ELF-1 (cell line): ENCODE measurements around the gene TSR1.

Experiments used
- DNase-seq: peaks from one replicate; pipeline ENCODE4 v3.0.0-alpha.2; 2016; ENCODE audit warnings: low read depth, low spot score

TSR1 gene

GRCh38 chr17:2336852-2337543 is 741 bp upstream of the TSR1 start, which contains the start of gene SGSM2:
Gene SGSM2, plus strand, starts transcription at chr17:2337501. Its CDS starts 188 bp downstream, at chr17:2337689.
- peak; percentile 47 for DNase-seq

- peak; percentile 27 for DNase-seq
Observed at GRCh38 chr17:2335726-2336214, 487 bp downstream of the TSR1 start.

GRCh38 chr17:2331303-2331702 is 5.0 kb downstream of the TSR1 start:
- DNase-seq: no peak

GRCh38 chr17:2323629-2324314 is 12.5 kb downstream of the TSR1 start:
- DNase-seq: no peak

DNA sequence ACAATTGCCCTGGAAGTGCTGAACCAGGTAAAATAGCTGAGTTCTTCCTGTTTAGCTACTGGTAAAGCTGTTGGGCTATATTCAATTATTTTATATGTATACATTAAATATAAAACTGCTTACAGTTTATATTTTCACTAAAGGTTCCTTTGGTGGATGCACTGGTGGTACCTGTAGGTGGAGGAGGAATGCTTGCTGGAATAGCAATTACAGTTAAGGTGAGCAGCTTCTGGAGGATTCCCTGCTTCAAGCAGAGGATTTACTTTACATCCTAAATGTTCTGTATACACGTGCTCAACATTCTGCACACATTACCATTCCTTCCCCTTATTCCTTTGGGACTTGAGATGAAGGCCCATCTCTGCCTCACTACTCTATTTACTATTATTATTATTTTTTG is 14.9 kb downstream of the TSR1 start:
- no peak for DNase-seq

- no peak for DNase-seq
Observed at GRCh38 chr17:2319051-2319450, 17.2 kb downstream of the TSR1 start.

DNA sequence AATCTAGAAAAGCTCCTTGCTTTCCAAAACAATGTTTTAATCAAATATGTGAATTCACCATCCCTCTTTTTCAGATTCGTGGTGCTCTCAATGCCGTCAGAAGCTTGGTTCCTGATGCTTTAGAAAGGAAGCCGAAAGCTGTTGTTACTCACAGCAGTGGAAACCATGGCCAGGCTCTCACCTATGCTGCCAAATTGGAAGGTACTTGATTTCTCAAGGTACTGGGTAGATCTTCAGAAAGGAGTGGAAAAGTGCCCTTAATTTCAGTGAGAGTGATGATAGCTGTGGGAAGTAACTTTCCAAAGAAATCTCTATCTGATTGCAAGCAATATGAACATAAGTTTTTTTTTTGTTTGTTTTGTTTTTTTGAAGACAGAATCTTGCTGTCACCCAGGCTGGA is 18.5 kb downstream of the TSR1 start:
- no peak for DNase-seq

GRCh38 chr17:2316916-2317205 is 19.4 kb downstream of the TSR1 start:
- DNase-seq: peak; percentile 30

DNA sequence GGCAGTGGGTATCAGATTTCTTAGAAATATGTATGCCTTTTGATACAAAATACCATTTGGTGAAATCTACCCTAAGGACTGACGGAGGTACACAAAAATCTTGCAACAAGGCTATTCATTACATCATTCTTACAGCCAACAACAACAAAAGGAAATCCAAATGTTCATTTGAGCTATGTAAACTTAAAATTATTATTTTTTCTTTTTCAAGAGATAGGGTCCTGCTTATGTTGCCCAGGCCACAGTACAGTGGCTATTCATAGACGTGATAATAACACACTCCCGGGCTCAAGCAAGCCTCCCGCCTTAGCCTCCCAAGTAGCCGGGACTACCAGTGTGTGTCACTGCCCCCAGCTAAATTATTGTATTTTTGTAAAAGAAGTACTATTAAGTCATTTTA is 23.5 kb downstream of the TSR1 start:
- DNase-seq: no peak

GRCh38 chr17:2309338-2310154 is 26.7 kb downstream of the TSR1 start:
- DNase-seq: no peak

DNA sequence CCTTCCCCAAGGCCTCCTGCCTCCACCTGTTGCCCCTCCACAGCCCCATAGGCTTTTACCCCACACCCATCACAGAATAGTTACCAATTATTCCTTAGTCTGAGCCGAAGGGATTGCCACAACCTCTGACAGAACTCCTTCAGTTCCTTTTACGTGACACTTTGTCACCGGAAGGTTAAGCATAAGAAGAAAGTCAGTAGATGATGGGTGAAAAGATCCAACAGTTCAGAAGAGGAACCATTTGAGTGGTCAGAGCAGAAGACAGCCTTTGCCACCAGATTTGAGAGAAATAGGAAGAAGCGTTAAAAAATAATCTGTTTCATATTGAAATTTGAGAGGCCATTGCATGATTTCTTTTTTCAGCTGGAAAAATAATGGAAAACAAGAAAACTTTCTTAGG is 31.3 kb downstream of the TSR1 start:
- no peak for DNase-seq

- DNase-seq: peak; percentile 95
Observed at GRCh38 chr17:2303204-2304188, 32.8 kb downstream of the TSR1 start, which contains the start of the genes SMG6 and SRR. Gene SMG6, minus strand, starts transcription at chr17:2303785. Its CDS starts 65 bp downstream, at chr17:2303720. Gene SRR, plus strand, starts transcription at chr17:2303950. Its CDS starts 11,611 bp downstream, at chr17:2315561.

GRCh38 chr17:2302778-2303203 is 33.5 kb downstream of the TSR1 start:
- no peak for DNase-seq

- no peak for DNase-seq
Observed at GRCh38 chr17:2299756-2300155, 36.5 kb downstream of the TSR1 start.

DNA sequence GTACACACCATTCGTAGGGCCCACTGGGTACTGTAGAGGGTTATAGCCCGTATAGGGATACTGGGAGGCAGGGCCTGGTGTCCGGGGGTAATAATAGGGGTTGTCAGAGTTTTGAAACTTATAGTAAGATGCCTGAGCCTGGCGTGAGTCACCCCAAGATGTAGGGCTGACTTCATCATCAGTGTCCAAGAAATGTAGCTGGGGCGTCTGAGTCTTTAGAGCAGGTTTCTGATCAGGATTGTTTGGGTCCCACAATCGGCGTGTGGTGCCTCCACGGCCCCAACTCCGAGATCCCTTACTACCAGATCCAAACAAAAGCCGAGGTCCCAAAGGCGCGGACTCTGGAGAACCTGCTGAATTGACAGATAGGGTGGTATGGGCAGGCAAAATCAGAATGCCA is 37.1 kb downstream of the TSR1 start:
- DNase-seq: no peak

- no peak for DNase-seq
Observed at GRCh38 chr17:2297023-2297422, 39.2 kb downstream of the TSR1 start.

- DNase-seq: no peak
Observed at GRCh38 chr17:2295575-2295974, 40.7 kb downstream of the TSR1 start.

GRCh38 chr17:2292100-2292499 is 44.2 kb downstream of the TSR1 start:
- no peak for DNase-seq

DNA sequence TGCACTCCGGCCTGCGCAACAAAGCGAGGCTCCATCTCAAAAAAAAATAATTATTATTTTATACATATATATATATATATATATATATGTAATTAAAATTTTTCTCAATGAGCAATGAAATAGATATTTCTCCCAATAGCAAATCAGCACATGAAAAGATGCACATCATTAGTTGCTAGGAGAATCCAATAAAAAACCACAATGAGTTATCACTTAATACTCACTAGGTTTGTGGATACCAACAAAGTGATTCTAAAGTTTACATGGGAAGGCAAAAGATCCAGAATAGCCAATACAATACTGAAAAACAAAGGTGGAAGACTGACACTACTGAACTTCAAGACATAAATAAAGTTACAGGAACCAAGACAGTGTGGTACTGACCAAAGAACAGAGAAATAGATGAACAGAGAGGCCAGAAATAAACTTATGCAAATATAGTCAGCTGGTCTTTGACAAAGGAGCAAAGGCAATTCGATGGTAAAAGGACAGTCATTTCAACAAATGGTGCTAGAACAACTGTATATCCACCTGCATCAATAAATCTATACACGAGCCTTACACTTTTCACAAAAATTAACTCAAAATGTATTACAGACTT is 46.3 kb downstream of the TSR1 start:
- DNase-seq: no peak

- no peak for DNase-seq
Observed at GRCh38 chr17:2283302-2283701, 53.0 kb downstream of the TSR1 start.
